OCI-LY7 (cell line): ENCODE measurements around the gene TMEM272. TPM values are rescaled to one million over a fixed set of nuclear protein-coding genes. Genes with fewer than 3 reads are reported as not detected.

Experiments
- BruUV-seq: library from RNA; stranded (reverse); fragments of 400-500 nt; replicated peaks from 2 replicates; lab custom pipeline; 2021; lab: Mats Ljungman, UMichigan
- CTCF ChIA-PET: fragments of 300-600 bp; sonication (Branson Sonifier 250); formaldehyde crosslinking; loops from one replicate; lab custom pipeline; 2022; ENCODE audit warnings: antibody characterized with exemption; ENCODE audit not compliant: unreplicated experiment; lab: Charles Lee
- POLR2A ChIA-PET: fragments of 300-600 bp; sonication (Branson Sonifier 250); formaldehyde crosslinking; loops from one replicate; lab custom pipeline; 2022; ENCODE audit warnings: antibody characterized with exemption; lab: Charles Lee
- DNase-seq: peaks from one replicate; pipeline ENCODE4 v3.0.0-alpha.2; 2015; ENCODE audit warnings: low spot score
- H2AFZ ChIP-seq: fragments of 200-600 bp; sonication (generic), shearing (Covaris generic); 2 replicates; pipeline ENCODE4 v1.6.1; 2014; ENCODE audit warnings: mild to moderate bottlenecking, antibody characterized with exemption, low read length, moderate library complexity
- H3K27ac ChIP-seq: fragments of 200-600 bp; sonication (generic); 2 replicates; pipeline ENCODE4 v1.5.1; 2014; ENCODE audit warnings: mixed run types, low read depth, mild to moderate bottlenecking, moderate library complexity, low read length, inconsistent platforms; ENCODE audit not compliant: poor library complexity, severe bottlenecking
- H3K36me3 ChIP-seq: fragments of 200-600 bp; sonication (generic); 2 replicates; pipeline ENCODE4 v1.6.1; 2014; ENCODE audit warnings: mild to moderate bottlenecking, antibody characterized with exemption, low read length, moderate library complexity, mixed read lengths; ENCODE audit not compliant: insufficient read depth
- H3K4me1 ChIP-seq: fragments of 200-600 bp; sonication (generic); 2 replicates; pipeline ENCODE4 v1.5.1; 2014; ENCODE audit warnings: mild to moderate bottlenecking, low read length; ENCODE audit not compliant: insufficient read depth, poor library complexity, severe bottlenecking
- H3K4me2 ChIP-seq: fragments of 200-600 bp; sonication (generic); 2 replicates; pipeline ENCODE4 v1.6.1; 2014; ENCODE audit warnings: mild to moderate bottlenecking, low read length
- H3K4me3 ChIP-seq: fragments of 200-600 bp; sonication (generic); 2 replicates; pipeline ENCODE4 v1.5.1; 2014; ENCODE audit warnings: mild to moderate bottlenecking, low read depth, low read length; ENCODE audit not compliant: poor library complexity, severe bottlenecking
- H3K79me2 ChIP-seq: fragments of 200-600 bp; sonication (generic); 2 replicates; pipeline ENCODE4 v1.6.1; 2016; ENCODE audit warnings: low read depth, mild to moderate bottlenecking, low read length, moderate library complexity, mixed read lengths; ENCODE audit not compliant: insufficient read depth
- H3K9me2 ChIP-seq: fragments of 200-600 bp; sonication (generic); 2 replicates; pipeline ENCODE4 v1.6.1; 2016; ENCODE audit warnings: mild to moderate bottlenecking, low read length, mixed read lengths; ENCODE audit not compliant: insufficient read depth
- H3K9me3 ChIP-seq: fragments of 200-600 bp; sonication (generic); 2 replicates; pipeline ENCODE4 v1.6.1; 2014; ENCODE audit warnings: mild to moderate bottlenecking, mixed run types, low read length, mixed read lengths
- H4K20me1 ChIP-seq: fragments of 200-600 bp; sonication (generic); 2 replicates; pipeline ENCODE4 v1.6.1; 2014; ENCODE audit warnings: mild to moderate bottlenecking, antibody characterized with exemption, low read length, moderate library complexity, mixed read lengths; ENCODE audit not compliant: insufficient read depth
- CTCF ChIP-seq: fragments of 200-600 bp; sonication (generic); conservative IDR thresholded peaks from 2 replicates; pipeline ENCODE4 v1.5.1; 2014; ENCODE audit warnings: mild to moderate bottlenecking, antibody characterized with exemption, low read length, moderate library complexity, mixed read lengths
- EZH2phosphoT487 ChIP-seq: fragments of 200-600 bp; sonication (generic); IDR thresholded peaks from 2 replicates; pipeline ENCODE4 v1.6.1; 2018; ENCODE audit warnings: low read depth, borderline replicate concordance, mild to moderate bottlenecking, mixed run types, antibody characterized with exemption, low read length, moderate library complexity, mixed read lengths
- intact Hi-C: fragments of 100-400 bp; cut with micrococcal nuclease; formaldehyde crosslinking; loops from one replicate; pipeline ENCODE4 v1.10.0; 2022; ENCODE audit not compliant: unreplicated experiment
- total RNA-seq, 2 experiments: library from RNA; depleted of rRNA in 1 of 2; stranded (reverse); fragments of >200 nt in 1 of 2; shearing (Covaris generic) in 1 of 2; gene quantifications; 2 replicates each; pipeline ENCODE4 v1.2.3, GENCODE V29; 2014 to 2022

TMEM272 gene
- total RNA-seq, 2 experiments from 2014 or later: 0.41 to 0.46 TPM

- ChIA-PET CTCF (no interaction called here), POLR2A (interaction anchor here (0.7 to 0.9 kb wide), 2 partner anchors 17 to 52 kb away, joined by 3 to 5 read pairs; no protein-coding TSS in a partner anchor)
- no peak overlapping the region for H2AFZ ChIP-seq
- H3K27ac ChIP-seq: no peak overlapping the region
- BruUV-seq: no TSS peak
- H4K20me1 ChIP-seq: no peaks in the 10 kb centered on the region
- no peak overlapping the region for H3K4me3 ChIP-seq
- TF ChIP-seq CTCF (peak; percentile 67), EZH2phosphoT487 (no peak)
- no peaks in the 10 kb centered on the region for H3K9me2 ChIP-seq
- no peaks in the 10 kb centered on the region for H3K9me3 ChIP-seq
- intact Hi-C loops: no loop called here
- peaks cover 11% of the 10 kb centered on the region for H3K4me1 ChIP-seq
- H3K79me2 ChIP-seq: no peaks in the 10 kb centered on the region
- H3K36me3 ChIP-seq: no peaks in the 10 kb centered on the region
- DNase-seq: peak; percentile 51
- peak overlapping the region; percentile 12; the same call in 1 of the 2 replicates for H3K4me2 ChIP-seq
These were observed 63.5 kb downstream of the TMEM272 start for GRCh38 chr13:51781246-51782022.

GRCh38 chr13:51780099-51780498, 64.9 kb downstream of the TMEM272 start:
- H2AFZ ChIP-seq: no peak overlapping the region
- intact Hi-C loops: no loop called here
- peaks cover 11% of the 10 kb centered on the region for H3K4me1 ChIP-seq
- no peaks in the 10 kb centered on the region for H3K36me3 ChIP-seq
- no peaks in the 10 kb centered on the region for H3K79me2 ChIP-seq
- H4K20me1 ChIP-seq: no peaks in the 10 kb centered on the region
- no peak for TF ChIP-seq EZH2phosphoT487
- no peak for TF ChIP-seq CTCF
- no peak overlapping the region for H3K4me2 ChIP-seq
- no TSS peak for BruUV-seq
- H3K9me3 ChIP-seq: no peaks in the 10 kb centered on the region
- no peak for DNase-seq
- no peak overlapping the region for H3K27ac ChIP-seq
- no peaks in the 10 kb centered on the region for H3K9me2 ChIP-seq
- POLR2A ChIA-PET: interaction anchor here (0.6 kb wide), 1 partner anchor 593 kb away, joined by 3 read pairs; no protein-coding TSS in a partner anchor
- CTCF ChIA-PET: no interaction called here
- H3K4me3 ChIP-seq: no peak overlapping the region

- Histone ChIP-seq H3K9me3 (no peaks in the 10 kb centered on the region), H3K4me2 (no peak overlapping the region), H3K9me2 (no peaks in the 10 kb centered on the region), H3K36me3 (no peaks in the 10 kb centered on the region), H3K79me2 (no peaks in the 10 kb centered on the region), H3K27ac (no peak overlapping the region), H4K20me1 (no peaks in the 10 kb centered on the region), H3K4me3 (no peak overlapping the region), H3K4me1 (peaks cover 11% of the 10 kb centered on the region), H2AFZ (no peak overlapping the region)
- no TSS peak for BruUV-seq
- TF ChIP-seq CTCF (no peak), EZH2phosphoT487 (no peak)
- ChIA-PET POLR2A (no interaction called here), CTCF (no interaction called here)
- DNase-seq: no peak
- intact Hi-C loops: no loop called here
These were observed 66.6 kb downstream of the TMEM272 start for GRCh38 chr13:51778392-51778791.
